NCI-H2029 treated with DMSO at 0.1 percent for 48 hours (cell line): Measurements from ENCODE around the gene SMAD2.
A peak's percentile ranks its signal among the peaks of the same experiment; 100 is the strongest.
"Not testable (repeated sequence)": the region's sequence is repeated elsewhere in the genome, so short reads cannot be mapped to it uniquely, and the experiment has no call there.

Experiments used
- DNase-seq: peaks from one replicate; lab custom pipeline; 2025; lab: John Stamatoyannopoulos, UW

Gene SMAD2

DNA sequence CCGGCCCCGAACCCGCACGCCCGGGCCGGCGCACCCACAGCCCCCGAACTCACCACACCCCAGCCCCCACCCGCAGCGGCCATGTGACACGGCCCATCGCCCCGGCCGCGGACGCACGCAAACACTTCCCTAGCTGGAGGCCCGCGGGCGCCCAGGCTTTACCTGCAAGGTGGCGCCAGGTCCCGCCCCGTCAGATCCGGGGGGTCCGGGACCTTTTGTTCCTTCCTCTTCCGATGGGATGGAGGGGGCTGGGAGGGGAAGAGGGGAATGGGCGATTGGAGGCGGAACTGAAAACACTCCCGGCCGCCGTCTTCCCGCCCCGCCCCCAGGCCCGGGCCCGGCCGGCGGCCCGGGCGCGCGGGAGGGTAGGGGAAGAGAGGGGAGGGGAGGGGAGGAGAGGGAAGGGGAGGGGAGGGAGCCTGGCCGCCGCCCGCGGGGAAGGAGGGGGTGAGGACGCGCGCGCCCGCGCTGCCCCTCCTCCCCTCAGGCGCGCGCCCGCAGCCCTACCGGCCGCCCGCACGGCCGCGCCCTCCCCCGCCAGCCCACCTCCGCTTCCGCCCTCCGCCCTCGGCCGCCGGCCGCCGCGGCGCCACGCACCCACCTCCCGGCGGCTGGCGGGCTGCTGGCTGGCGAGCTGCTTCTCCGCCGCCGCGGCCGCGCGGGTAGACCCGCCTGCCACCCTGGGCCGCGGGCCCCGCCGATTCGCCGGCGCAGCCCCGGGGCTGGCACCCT is at the start of gene SMAD2:
Gene SMAD2, minus strand, starts transcription at position 461 of the 732 bp plus-strand sequence. CDS start 33,903 bp downstream, outside the sequence.
- peak; percentile 30 for DNase-seq

DNA sequence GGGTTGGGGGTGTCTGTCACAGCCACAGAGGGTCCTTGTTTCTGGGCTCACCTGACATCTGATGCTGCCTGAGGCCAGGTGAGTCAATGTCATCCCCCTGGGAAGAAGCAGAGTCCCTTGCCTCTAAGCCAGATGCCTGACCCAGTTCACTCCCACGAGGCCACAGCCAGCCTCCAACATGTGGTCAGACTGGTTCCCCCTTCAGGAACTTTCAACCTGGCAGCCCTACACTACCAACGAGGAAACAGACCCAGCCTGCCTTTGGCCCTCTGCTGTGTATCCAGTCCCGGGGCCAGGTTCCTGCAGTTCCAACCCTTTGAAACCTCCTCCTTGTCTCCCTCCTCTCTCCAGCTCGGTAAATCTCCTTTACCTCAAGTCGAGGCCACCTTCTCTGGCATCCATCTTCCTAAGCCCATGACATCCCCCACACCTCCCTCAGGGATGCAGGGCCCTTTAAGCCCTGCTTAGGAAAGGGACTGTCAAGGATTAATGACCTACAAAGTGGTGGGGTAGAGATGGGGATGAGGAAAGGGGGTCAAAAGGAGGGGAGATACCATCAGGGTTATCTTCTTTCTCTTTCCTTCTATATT is 49.2 kb upstream of the SMAD2 start:
- DNase-seq = no peak

DNA sequence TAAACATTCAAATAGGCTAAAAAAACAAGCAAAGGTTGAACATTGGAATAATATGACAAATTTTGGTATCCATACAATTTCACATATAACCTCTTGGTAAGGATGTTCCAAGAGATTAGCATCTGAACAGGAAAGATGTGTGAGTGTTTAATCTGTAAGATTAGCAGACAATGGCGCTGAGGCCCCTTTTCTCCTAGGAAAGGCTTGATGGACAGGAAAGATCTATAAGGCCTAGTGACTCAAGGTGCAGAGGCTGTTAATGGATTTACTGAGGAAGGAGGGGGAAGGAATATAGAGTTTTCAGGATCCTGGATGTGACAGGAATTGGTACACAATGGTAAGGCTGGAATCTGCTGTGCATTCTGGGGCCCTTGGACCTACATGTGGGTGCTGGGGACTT is 48.1 kb upstream of the SMAD2 start:
- no peak for DNase-seq

DNA sequence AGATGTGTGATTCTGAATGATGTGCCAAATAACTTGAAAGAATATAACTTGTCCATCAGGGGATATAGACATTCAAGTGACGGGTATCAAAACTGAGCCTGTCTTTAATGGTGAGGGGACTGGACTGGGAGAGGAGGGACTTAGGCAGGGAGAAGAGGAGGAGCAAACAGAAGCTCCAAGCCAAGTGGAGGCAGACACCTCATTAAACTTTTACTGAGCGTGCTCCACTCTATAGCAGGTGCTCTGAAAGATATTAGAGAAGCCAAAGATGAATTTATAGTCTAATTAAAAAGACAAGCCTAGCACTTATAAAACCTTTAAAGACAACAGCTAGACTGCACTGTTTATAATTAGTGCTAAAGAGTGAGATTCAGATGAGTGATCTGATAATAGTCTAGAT is 47.7 kb upstream of the SMAD2 start:
- DNase-seq = no peak

DNA sequence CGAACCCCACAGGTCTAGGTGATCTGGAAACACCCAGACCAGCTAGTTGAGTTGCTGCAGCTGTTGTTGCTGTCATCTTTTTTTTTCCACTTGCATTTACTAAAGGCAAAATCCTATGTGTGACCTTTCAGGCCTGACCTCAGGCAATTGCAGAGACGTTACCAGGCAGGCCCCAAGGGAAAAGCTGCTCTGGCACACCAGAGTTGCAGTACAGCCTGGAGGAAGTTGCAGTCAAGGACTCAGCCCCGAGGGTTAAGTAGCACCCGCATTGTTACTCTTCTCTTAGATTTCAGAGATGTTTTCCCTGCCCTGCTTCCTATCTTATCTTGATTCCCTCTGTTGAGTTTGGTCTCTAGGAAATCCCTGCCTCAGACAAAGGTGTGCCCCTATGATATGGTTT is 45.2 kb upstream of the SMAD2 start:
- no peak for DNase-seq

DNA sequence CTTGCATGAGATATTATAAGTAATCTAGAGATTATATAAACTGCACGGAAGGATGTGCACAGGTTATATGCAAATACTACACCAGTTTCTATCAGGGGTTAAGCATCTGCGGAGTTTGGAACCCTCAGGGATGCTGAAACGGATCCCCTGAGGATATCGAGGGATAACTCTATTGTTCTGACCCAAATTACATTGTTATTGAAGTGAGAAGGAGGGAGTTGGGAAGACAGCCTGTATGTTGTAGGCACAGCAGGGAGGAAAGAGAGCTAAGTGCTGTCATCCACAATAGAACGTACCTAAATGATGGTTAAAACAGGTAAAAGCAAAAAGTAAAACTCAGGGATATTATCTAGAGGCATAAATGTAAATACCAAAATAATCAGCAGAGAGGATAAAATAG is 44.6 kb upstream of the SMAD2 start:
- DNase-seq = no peak

DNA sequence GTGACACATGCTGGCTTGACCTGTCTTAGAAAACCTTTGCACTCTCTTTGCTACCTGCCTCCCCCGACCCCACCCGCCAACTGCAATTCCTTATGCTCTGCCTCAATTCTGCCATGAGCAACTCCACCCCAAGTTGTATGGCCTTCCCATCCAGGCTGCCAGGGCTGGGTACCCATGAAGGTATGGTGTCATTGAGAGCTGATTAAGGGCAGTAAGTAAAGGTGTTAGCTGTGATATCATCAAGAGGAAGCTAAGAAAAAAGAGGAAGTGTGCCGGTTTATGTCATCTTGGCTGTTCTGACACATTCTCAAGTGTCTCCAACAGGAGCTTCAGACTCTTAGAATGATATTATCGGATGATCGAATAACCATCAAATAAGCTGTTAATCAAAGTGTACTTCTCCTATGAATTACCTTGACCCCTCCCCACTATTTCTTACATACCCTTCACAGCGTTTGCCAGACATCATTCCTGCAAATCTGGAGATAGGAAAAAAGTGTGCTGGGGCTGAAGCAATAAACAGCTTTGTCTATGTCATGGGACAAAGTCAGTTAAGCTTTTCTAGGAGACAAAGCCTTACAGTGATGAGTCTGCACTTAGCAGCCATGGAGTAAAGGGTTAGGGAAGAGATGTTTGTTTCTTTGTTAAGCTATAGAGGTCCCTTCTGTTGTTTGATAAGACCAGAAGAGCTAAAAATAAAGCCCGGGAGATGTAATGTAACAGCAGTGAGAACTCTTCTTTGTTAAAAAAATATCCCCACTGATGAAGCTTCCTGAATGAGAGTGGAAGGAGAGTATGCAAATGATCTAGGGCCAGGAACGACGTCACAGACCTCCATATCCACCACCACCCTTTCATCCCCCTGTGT is 40.4 kb upstream of the SMAD2 start:
- DNase-seq = no peak

DNA sequence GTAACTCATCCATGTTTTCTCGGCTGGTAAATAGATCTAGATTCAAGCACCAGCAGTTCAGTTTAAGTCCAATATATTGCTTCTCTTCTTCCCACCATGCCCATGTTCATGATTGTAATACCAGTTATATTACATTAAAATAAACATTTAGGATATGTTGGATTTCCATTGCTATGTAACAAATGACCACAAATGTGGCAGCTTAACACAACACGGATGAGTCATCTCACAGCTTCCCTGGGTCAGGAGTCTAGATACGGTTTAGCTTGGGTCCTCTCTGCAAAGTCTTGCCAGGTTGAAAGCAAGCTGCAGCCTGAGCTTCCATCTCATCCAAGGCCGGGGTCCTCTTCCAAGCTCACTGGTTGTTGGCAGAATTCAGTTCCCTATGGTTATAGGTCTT is 39.4 kb upstream of the SMAD2 start:
- DNase-seq = no peak

DNA sequence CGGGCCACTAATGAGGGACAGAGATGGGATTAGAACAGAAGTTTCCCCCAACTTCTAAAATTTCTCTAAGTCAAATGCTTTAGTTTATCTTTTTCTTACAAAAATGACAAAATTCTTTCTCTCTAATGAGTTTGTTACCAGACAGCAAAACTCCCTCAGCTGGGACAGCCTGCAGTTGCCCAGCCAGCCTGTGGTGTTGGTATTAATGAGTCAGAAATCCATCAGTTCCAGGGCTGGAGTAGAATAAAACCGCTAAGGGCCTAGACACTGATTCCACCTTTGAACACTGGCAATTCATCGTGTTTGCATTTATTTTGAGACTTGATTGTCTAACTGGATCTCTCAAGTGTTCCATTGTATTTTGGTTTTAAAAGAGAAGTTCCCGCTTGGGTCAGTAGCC is 38.3 kb upstream of the SMAD2 start:
- no peak for DNase-seq

DNA sequence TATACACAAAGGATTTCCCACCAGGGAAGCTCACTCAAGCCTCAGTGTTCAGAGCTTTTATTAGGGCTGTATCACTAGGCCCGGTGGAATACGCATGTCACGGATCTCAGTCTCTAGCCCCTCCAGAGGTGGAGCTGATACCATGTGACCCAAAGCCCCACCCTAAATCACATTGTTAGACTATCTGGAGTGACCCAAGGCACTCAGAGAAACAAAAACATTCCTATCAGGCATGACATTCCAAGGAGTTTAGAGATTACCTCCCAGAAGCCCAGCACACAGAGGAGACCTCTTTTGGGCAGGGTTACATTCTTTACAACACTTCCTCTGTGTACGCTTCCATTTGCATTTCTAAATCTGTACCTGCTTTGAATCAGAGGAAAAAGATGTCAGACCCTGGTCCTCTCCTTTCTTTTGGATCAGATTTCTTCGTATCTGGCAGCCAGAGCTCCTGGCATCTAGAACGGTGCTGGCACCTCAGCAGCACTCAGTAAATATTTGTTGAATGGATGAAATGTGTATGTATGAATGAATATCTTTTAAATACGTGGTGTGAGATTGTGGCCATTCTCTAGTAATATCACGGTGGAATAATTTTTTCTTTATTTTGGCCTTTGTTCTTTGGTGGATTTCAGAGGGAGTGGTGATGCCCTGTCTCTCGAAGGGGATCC is 37.7 kb upstream of the SMAD2 start:
- DNase-seq = peak; percentile 7

DNA sequence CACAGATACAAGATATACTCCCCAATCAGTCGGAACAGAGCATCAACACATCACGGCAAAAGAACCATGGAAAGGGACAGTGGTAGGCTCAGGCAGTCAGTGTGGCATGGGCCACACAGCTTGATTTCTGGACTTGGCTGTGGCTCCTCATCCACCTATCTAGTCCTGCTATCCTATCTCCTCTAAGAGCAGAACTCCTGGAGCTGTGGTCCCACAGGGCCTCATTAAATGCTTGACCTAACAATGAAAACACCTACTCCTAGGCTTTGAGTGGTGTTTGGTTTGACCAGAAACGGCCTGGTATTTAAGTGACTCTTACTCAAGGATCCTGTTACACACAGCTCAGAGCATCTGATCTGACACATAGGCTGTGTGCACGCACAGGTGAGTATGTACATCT is 33.6 kb upstream of the SMAD2 start:
- peak; percentile 84 for DNase-seq

DNA sequence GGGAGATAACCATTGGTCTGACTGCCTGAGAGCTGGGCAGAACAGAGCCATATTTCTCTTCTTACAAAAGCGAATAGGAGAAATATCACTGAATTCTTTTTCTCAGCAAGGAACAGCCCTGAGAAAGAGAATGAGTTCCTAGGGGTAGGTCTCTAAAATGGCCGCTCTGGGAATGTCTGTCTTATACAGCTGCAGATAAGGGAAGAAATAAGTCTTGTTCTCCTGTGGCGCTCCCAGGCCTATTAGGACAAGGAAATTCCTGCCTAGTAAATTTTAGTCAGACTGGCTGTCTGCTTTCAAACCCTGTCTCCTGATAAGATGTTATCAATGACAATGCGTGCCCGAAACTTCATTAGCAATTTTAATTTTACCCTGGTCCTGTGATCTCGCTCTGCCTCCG is 30.5 kb upstream of the SMAD2 start:
- not testable (repeated sequence) for DNase-seq

DNA sequence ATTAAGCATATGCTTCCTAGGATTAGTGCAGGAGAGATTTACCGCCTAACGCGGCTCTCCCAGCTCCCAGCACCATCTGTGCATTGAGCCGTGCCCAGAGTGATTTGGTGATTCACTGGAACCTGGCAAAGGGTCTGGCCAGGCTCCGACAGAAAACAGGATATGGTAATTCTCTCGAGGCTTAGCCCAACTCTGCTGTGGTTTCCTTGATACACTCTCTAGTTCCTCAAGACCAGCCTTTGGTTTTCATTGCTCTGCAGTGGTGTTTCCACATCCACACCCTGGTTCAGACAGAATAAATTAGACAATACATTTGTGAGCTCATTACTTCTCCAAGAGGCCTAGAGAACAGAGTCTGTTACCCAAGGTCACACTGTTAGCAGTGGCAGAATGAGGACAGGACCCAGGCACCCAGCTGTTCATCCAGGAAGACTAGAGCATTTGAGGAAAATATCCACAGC is 23.0 kb upstream of the SMAD2 start:
- DNase-seq = peak; percentile 1

DNA sequence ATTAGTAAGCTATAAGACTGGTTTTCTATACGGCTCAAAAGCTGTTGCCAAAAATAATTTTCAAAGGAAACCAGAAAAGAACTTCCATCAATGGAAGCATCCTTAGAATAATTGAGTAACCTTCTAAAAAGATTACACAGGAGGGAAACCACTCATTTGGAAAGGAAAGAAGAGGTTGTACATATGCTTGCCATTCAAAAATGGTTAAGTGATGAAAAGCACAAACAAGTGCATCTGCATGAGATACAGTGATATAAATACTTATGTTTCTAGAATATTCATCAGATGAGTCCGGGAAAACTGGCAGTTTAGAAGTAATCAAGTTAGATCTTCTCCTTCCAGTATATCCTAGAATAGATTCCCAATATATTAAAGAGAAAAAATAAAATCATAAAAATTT is 20.1 kb upstream of the SMAD2 start:
- no peak for DNase-seq

DNA sequence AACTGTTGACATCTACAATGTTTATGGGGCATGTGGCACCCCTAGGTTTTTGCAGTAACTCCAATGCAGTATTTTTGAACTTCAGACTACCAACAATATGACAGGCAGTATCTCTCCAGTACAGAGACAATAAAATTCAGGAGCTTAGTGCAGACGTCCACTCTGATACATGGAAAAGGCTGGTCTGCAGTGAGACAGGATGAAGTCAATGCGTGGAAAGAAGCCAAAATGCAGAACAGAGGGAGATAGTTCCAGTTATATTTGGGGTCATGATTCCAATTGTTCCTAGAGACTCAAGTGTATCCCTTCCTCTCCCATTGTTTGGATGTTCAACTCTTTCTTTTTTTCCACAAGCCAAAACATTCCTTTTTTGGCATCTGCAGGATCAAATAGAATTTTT is 18.7 kb upstream of the SMAD2 start:
- DNase-seq = no peak

DNA sequence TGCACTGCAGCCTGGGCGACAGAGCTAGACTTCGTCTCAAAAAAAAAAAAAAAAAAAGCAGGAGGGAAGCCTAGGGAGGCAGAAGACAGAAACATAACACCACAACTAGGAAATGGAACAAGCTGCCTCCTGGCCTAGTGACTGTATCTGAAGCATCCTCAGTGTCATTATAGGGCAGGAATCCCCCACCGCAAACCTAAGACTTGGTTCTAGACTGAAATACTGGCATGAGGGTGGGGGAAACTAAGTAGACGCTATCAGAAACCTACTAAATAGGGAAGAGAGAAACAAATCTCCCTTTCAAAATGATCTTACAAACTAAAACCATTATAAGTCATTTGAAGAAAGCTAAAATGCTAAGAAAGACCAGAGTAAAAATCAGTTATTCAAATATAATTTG is 16.4 kb upstream of the SMAD2 start:
- no peak for DNase-seq

DNA sequence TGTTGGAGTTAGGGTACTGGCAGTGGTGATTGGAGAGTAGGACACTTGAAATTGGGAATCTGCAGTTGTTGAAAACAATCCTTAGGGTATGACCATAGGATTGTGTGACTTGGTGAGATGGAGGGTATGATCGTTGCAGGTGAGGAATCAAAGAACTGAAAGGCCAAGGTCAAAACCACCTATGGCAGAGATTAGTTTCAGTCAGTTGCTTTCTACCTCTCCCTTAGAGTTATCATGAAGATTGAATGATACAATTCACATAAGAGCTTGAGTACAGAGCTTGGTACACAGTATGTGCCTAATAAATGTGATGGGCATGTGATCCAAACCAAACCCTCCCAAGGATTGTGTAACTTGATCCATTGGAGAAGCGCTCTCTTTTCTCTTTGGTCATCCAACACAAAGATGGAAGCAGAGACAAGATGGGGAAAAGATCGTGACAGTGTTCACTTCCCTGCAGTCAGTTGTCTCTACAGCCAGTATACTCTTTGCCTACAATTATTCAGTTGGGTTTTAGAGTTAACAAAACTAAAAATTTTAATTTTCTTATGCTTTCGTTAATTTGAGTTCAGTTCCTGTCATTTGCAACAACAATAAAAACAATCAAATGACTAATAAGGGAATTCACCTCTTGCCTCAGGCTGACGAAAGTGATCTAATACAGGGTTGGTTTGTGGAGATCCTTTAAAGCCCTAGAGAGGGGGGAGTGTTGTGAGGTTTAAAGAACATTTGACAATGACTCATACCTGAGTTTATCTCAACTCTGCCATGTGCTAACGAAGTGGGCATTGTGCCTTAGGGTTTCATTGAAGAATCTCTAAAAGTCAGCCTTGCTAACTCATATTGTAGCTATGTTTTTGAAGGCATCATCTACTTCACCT is 14.8 kb upstream of the SMAD2 start:
- no peak for DNase-seq

DNA sequence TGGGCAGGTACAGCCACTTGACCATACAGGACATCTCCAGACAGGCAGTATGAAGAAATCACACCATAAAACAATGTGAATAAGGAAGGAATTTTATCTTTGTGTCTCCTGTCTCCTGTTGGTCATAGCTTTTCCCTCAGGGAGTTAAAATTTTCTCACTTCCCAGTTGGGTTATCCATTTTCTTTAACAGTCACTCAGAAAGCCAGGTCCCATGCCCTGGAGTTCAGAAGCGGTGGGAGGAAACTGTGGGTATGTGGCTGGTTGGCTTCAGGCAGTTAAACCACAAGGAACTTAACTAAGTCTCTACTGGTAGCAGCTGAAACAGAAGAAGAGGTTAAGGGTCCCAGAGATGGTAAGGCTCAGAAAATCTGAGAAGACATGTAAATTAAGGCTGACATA is 6.5 kb upstream of the SMAD2 start:
- no peak for DNase-seq

DNA sequence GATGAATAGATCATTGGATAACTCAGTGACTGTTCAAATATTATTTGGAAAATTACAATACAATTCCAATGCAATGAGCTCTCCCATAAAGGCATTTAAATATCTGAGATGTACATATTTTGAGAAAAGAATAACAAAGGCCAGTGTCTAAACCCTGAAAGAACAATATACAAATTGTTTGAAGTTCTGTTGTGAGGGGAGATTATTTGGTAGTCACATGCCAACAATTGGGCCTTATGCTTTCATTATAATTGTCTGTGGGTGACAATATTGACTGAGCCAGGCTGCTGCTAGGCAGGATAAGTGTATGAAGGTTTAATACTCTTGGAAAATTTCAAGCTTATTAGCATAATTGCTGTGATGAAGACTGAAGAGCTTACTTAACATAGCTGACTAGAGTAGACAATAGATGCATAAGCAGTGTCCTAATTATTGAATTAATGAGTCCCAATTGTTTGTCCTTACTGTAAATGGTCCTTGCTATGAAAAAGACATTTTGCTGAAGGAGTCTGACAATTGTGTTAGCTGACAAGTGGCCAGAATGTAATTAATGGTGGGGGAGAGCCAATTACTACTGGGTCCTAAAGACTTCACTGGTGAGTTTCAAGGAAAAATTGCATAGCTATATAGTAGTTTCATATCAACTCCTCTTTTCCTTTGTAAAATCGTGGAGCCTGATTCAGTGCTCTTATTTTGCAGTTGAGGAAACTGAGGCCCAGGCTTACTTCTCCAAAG is 5.0 kb upstream of the SMAD2 start:
- no peak for DNase-seq

DNA sequence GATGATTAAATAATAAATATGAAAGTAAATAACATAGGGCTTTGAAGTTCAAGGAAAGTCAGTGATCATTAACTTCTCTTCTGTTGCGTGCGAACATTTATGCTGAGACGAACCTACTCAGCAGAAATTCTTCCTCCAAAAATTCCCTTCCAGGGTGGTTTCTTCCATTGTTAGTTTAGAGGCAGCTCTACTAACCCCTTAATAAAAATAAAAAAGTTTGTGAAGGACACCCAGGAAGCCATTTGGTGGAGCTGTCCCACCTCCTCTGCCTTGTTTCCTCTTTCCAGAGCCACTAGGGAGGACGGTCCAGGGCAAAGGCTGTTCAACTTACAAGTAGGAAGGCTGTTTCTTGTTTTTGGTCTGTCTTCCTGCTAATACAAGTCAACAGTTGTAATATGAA is 2.1 kb upstream of the SMAD2 start:
- DNase-seq = no peak

DNA sequence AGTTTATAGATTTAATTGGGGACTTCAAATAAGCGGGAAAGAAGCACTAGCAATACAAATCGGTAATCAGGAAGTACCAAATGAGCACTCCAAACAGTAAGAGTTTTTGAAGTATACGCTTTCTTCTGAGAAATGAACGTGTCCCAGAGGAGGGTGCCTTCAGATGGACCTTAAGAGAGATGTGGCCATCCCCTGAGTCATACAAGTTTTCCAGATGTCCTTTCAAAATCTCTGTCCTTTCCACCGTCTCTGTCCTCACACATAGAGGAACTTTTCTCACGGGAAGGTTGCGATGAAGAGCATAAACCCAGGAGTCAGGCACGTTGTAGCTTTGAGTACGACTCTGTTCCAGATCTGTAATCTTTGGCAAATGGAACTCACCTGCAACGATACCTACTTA is 1.7 kb upstream of the SMAD2 start:
- no peak for DNase-seq
